B cell (primary cell): ENCODE measurements around the gene EIF5A. TPM values are rescaled to one million over a fixed set of nuclear protein-coding genes. Genes with fewer than 3 reads are reported as not detected.

Experiments
- ATAC-seq: fragments of 200-7000 bp; cut with Tn5 transposase; one replicate; pipeline ENCODE4 v1.10.0; 2021; ENCODE audit warnings: low read depth, mild to moderate bottlenecking, moderate number of reproducible peaks, moderate library complexity
- CTCF ChIA-PET: fragments of 350-600 bp; sonication (Branson Sonifier 250); formaldehyde crosslinking; loops from one replicate; lab custom pipeline; 2021; ENCODE audit warnings: antibody characterized with exemption, inconsistent platforms; lab: Charles Lee
- POLR2A ChIA-PET: fragments of 350-600 bp; sonication (Branson Sonifier 250); formaldehyde crosslinking; loops from one replicate; lab custom pipeline; 2021; ENCODE audit warnings: antibody characterized with exemption; lab: Charles Lee
- DNase-seq: peaks from one replicate; pipeline ENCODE4 v3.0.0; 2013
- H2AFZ ChIP-seq: 2 replicates; pipeline ENCODE4 v1.6.1; 2012; ENCODE audit warnings: mild to moderate bottlenecking, low read depth, low read length; ENCODE audit not compliant: insufficient read depth, poor library complexity, severe bottlenecking
- H3K27ac ChIP-seq, 2 donors: 1 replicate in 1 of 2; 2 replicates in 1 of 2; pipeline ENCODE4 v1.5.1; 2012 to 2013; ENCODE audit warnings: low read length in 2 of 2, mild to moderate bottlenecking in 2 of 2, moderate library complexity in 1 of 2
- H3K27me3 ChIP-seq, 4 experiments: fragments of 200-600 bp in 1 of 4; sonication (generic) in 1 of 4; replicated peaks in 1 of 4; 1 replicate in 2 of 4; 2 replicates in 2 of 4; pipeline versions ENCODE4 v1.6.1 to v1.7.0; 2013 to 2016; ENCODE audit warnings: low read length in 3 of 4, mild to moderate bottlenecking in 2 of 4, mixed read lengths in 1 of 4, moderate library complexity in 1 of 4; ENCODE audit not compliant: insufficient read depth in 4 of 4, control insufficient read depth in 3 of 4; ENCODE audit errors: control extremely low read depth in 1 of 4
- H3K36me3 ChIP-seq, 2 experiments: replicated peaks in 1 of 2; 1 replicate in 1 of 2; 2 replicates in 1 of 2; pipeline versions ENCODE4 v1.6.1 to v1.7.1; 2013; ENCODE audit warnings: low read length in 1 of 2; ENCODE audit not compliant: insufficient read depth in 2 of 2, control insufficient read depth in 1 of 2; ENCODE audit errors: control extremely low read depth in 1 of 2, extremely low read depth in 1 of 2
- H3K4me1 ChIP-seq, 2 donors: fragments of 200-600 bp in 1 of 2; sonication (generic) in 1 of 2; 1 replicate in 1 of 2; 2 replicates in 1 of 2; pipeline versions ENCODE4 v1.5.1 to v1.6.1; 2013 to 2017; ENCODE audit warnings: low read length in 2 of 2; ENCODE audit not compliant: control insufficient read depth in 2 of 2, insufficient read depth in 2 of 2
- H3K4me2 ChIP-seq: replicated peaks from 2 replicates; pipeline ENCODE3; 2012; ENCODE audit warnings: mild to moderate bottlenecking, low read depth, low read length; ENCODE audit not compliant: poor library complexity, severe bottlenecking
- H3K4me3 ChIP-seq, 5 experiments: fragments of 200-600 bp in 1 of 5; sonication (generic) in 1 of 5; 1 replicate in 3 of 5; 2 replicates in 2 of 5; pipeline versions ENCODE4 v1.5.1 to v1.7.0; 2011 to 2016; ENCODE audit warnings: low read length in 4 of 5, mild to moderate bottlenecking in 4 of 5, low read depth in 2 of 5, control low read depth in 1 of 5, moderate library complexity in 1 of 5; ENCODE audit not compliant: insufficient read depth in 1 of 5; ENCODE audit errors: control extremely low read depth in 1 of 5, extremely low read depth in 1 of 5
- H3K79me2 ChIP-seq: fragments of 200-600 bp; sonication (generic); one replicate; pipeline ENCODE4 v1.6.0; 2016; ENCODE audit warnings: low read length; ENCODE audit not compliant: control insufficient read depth, insufficient read depth
- H3K9ac ChIP-seq: fragments of 200-600 bp; sonication (generic); 2 replicates; pipeline ENCODE4 v1.6.1; 2017; ENCODE audit warnings: mild to moderate bottlenecking, low read length, moderate library complexity
- H3K9me3 ChIP-seq, 3 donors: one replicate each; pipeline versions ENCODE4 v1.6.1 to v1.7.1; 2013; ENCODE audit warnings: low read length in 2 of 3; ENCODE audit not compliant: control insufficient read depth in 2 of 3, insufficient read depth in 1 of 3; ENCODE audit errors: control extremely low read depth in 1 of 3
- H4K20me1 ChIP-seq: 2 replicates; pipeline ENCODE4 v1.6.0; 2012; ENCODE audit warnings: mild to moderate bottlenecking, low read length; ENCODE audit not compliant: insufficient read depth, control insufficient read depth, poor library complexity, severe bottlenecking
- H3K27ac Mint-ChIP-seq: one replicate; pipeline ENCODE4 v1.8.0; 2021; ENCODE audit warnings: mixed read lengths
- H3K27me3 Mint-ChIP-seq: one replicate; pipeline ENCODE4 v1.8.0; 2021; ENCODE audit warnings: mixed read lengths
- H3K4me1 Mint-ChIP-seq: one replicate; pipeline ENCODE4 v1.8.0; 2021; ENCODE audit warnings: mixed read lengths
- H3K4me3 Mint-ChIP-seq: one replicate; pipeline ENCODE4 v1.8.0; 2021; ENCODE audit warnings: mixed read lengths
- H3K9me3 Mint-ChIP-seq: one replicate; pipeline ENCODE4 v1.8.0; 2022; ENCODE audit warnings: mixed read lengths; ENCODE audit not compliant: insufficient read depth
- CTCF ChIP-seq: fragments of 200-600 bp; IDR thresholded peaks from one replicate; pipeline ENCODE4 v1.8.0; 2022; ENCODE audit warnings: antibody characterized with exemption, mild to moderate bottlenecking
- EZH2 ChIP-seq: IDR thresholded peaks from 2 replicates; pipeline ENCODE4 v1.6.1; 2012; ENCODE audit warnings: borderline replicate concordance, low read depth, mild to moderate bottlenecking, moderate library complexity, low read length; ENCODE audit not compliant: insufficient read depth, poor library complexity, severe bottlenecking
- WGBS: methylation state at CpG from one replicate; pipeline ENCODE4 v1.1.5; 2013; ENCODE audit warnings: missing lambda C conversion rate; ENCODE audit not compliant: insufficient coverage; 5-methylcytosine and 5-hydroxymethylcytosine counted together
- intact Hi-C: fragments of 100-400 bp; cut with micrococcal nuclease; formaldehyde crosslinking; loops from one replicate; pipeline ENCODE4 v1.10.0; 2022
- polyA plus RNA-seq: library from polyadenylated mRNA; depleted of rRNA; stranded (reverse); fragments of >200 nt; gene quantifications from 2 replicates; pipeline ENCODE4 v1.2.3, GENCODE V29; 2012
- total RNA-seq, 2 donors: library from RNA; stranded (reverse); fragments of 120-200 nt in 1 of 2; gene quantifications; 1 replicate in 1 of 2; 2 replicates in 1 of 2; pipeline versions ENCODE4 v1.2.3 to v1.2.4, GENCODE V29; 2013 to 2022

Gene EIF5A
- total and polyA plus RNA-seq, 2 donors (not counting 1 experiment from before 2014, with no cell fraction given), result 233 to 576 TPM

GRCh38 chr17:7281074-7281952 is 26.1 kb upstream of the EIF5A start, which contains the start of gene SLC2A4:
TSS of gene SLC2A4 (plus strand) at chr17:7281718. CDS start at chr17:7281935, 217 bp downstream.
- POLR2A ChIA-PET, result interaction anchor here (0.6 to 1.5 kb wide), 6 partner anchors 12 to 281 kb away, joined by 3 to 7 read pairs (median 4); partner anchors contain the start of gene GABARAP
- H3K27ac Mint-ChIP-seq, result peak within 1 kb of the TSS; percentile 76
- Histone ChIP-seq H3K79me2 (no peaks in the 10 kb centered on the region), H3K36me3 (no peaks in the 10 kb centered on the region), H3K4me2 (peak within 1 kb of the TSS; percentile 98), H3K27ac (no peak within 1 kb of the TSS), H3K9ac (peak within 1 kb of the TSS; percentile 67), H2AFZ (peak within 1 kb of the TSS; percentile 64), H4K20me1 (no peaks in the 10 kb centered on the region), H3K4me3 (peak within 1 kb of the TSS; percentile 2 to 69 (median 53)), H3K27me3 (peaks cover 0 to 46% (median 13%) of the 10 kb centered on the region in 4 experiments), H3K9me3 (peaks cover 0 to 18% (median 0%) of the 10 kb centered on the region in 3 donors), H3K4me1 (peaks cover 20 to 31% of the 10 kb centered on the region in 2 donors)
- ATAC-seq (peak; percentile 80), DNase-seq (peak; percentile 87)
- no peaks in the 10 kb centered on the region for H3K9me3 Mint-ChIP-seq
- TF ChIP-seq CTCF (no peak), EZH2 (no peak)
- peaks cover 23% of the 10 kb centered on the region for H3K27me3 Mint-ChIP-seq
- CTCF ChIA-PET, result interaction anchor here (0.6 to 10.9 kb wide), 10 partner anchors 10 to 877 kb away, joined by 3 to 115 read pairs (median 4); partner anchors contain the start of genes ACADVL, ACAP1 and DLG4
- H3K4me3 Mint-ChIP-seq, result peak within 1 kb of the TSS; percentile 92
- peaks cover 20% of the 10 kb centered on the region for H3K4me1 Mint-ChIP-seq
- intact Hi-C loops, result loop anchor here (2.0 kb wide), 1 partner anchor 19 kb away; the partner anchor contains the start of gene CLDN7
- 1% methylated on average over 67 of the region's 71 CpGs for WGBS
